WERI-Rb-1 (cell line): ENCODE data around the gene GATAD2A.

ENCODE experiments used
- DNase-seq: peaks from one replicate; pipeline ENCODE4 v3.0.0-alpha.2; 2020
- H3K27ac ChIP-seq: fragments of 250-450 bp; sonication (Bioruptor Pico); 2 replicates; pipeline ENCODE4 v1.5.1; 2020; ENCODE audit warnings: mild to moderate bottlenecking, moderate library complexity
- H3K27me3 ChIP-seq: fragments of 250-450 bp; sonication (Bioruptor Pico); 2 replicates; pipeline ENCODE4 v1.5.1; 2021; ENCODE audit warnings: mild to moderate bottlenecking, low read depth, moderate library complexity; ENCODE audit not compliant: insufficient read depth, severe bottlenecking
- H3K36me3 ChIP-seq: fragments of 250-450 bp; sonication (Bioruptor Pico); 2 replicates; pipeline ENCODE4 v1.5.1; 2020; ENCODE audit warnings: mild to moderate bottlenecking, moderate library complexity
- H3K4me3 ChIP-seq: 2 replicates; pipeline ENCODE4 v1.5.1; 2011; ENCODE audit warnings: low read depth, mild to moderate bottlenecking, control low read depth, low read length
- H3K9me3 ChIP-seq: fragments of 250-450 bp; sonication (Bioruptor Pico); 2 replicates; pipeline ENCODE4 v1.5.1; 2021; ENCODE audit warnings: mild to moderate bottlenecking, moderate library complexity; ENCODE audit not compliant: severe bottlenecking
- CTCF ChIP-seq: IDR thresholded peaks from 2 replicates; pipeline ENCODE4 v1.5.1; 2011; ENCODE audit warnings: low read depth, mild to moderate bottlenecking, control low read depth, inconsistent platforms, low read length

GATAD2A gene

GRCh38 chr19:19545707-19546106 is 140.2 kb downstream of the GATAD2A start:
- TF ChIP-seq CTCF: no peak
- H3K27ac ChIP-seq: no peak overlapping the region
- no peaks in the 10 kb centered on the region for H3K27me3 ChIP-seq
- no peak overlapping the region for H3K4me3 ChIP-seq
- no peaks in the 10 kb centered on the region for H3K9me3 ChIP-seq
- H3K36me3 ChIP-seq: no peaks in the 10 kb centered on the region
- DNase-seq: no peak

- no peak overlapping the region for H3K27ac ChIP-seq
- no peaks in the 10 kb centered on the region for H3K36me3 ChIP-seq
- H3K27me3 ChIP-seq: no peaks in the 10 kb centered on the region
- no peak for DNase-seq
- no peak overlapping the region for H3K4me3 ChIP-seq
- TF ChIP-seq CTCF: no peak
- H3K9me3 ChIP-seq: no peaks in the 10 kb centered on the region
These were observed 141.3 kb downstream of the GATAD2A start for GRCh38 chr19:19546751-19547162.

DNA sequence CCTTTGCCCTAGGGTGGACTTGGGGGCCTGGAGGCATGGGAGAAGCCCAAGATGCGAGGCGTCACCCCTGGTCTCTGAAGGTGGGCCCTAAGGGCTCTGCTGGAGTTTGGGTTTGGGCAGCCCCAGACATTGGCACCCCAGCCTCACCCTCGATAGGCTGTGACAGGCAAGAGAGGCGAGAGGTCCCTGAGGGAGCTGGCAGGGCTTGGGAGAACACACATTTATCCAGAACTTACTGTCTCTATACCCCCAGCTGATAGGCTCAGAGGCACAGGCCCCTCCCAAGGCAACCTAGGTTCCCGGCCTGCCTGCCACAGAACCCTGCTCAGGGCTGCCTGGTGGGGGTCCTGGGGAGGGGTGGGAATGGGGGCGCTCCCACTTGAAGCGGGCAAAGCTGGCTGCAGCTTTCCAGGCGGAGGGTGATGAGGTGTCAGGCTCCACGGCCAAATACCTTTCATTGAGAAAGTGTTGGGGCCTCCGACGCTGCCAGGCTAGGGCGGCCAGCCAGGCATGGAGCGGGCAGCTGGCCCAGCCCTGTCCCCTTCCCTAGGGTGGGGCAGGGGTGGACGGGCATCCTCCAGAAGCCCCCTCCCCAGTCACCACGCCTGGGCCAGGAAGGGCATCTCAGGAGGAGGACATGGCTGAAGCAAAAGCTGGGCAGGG is 142.3 kb downstream of the GATAD2A start:
- no peak for DNase-seq
- Histone ChIP-seq H3K27ac (no peak overlapping the region), H3K27me3 (no peaks in the 10 kb centered on the region), H3K36me3 (no peaks in the 10 kb centered on the region), H3K9me3 (no peaks in the 10 kb centered on the region), H3K4me3 (no peak overlapping the region)
- no peak for TF ChIP-seq CTCF

- TF ChIP-seq CTCF: no peak
- Histone ChIP-seq H3K27me3 (no peaks in the 10 kb centered on the region), H3K36me3 (no peaks in the 10 kb centered on the region), H3K4me3 (no peak overlapping the region), H3K9me3 (no peaks in the 10 kb centered on the region), H3K27ac (no peak overlapping the region)
- no peak for DNase-seq
These were observed 143.7 kb downstream of the GATAD2A start for GRCh38 chr19:19548915-19549759.

DNA sequence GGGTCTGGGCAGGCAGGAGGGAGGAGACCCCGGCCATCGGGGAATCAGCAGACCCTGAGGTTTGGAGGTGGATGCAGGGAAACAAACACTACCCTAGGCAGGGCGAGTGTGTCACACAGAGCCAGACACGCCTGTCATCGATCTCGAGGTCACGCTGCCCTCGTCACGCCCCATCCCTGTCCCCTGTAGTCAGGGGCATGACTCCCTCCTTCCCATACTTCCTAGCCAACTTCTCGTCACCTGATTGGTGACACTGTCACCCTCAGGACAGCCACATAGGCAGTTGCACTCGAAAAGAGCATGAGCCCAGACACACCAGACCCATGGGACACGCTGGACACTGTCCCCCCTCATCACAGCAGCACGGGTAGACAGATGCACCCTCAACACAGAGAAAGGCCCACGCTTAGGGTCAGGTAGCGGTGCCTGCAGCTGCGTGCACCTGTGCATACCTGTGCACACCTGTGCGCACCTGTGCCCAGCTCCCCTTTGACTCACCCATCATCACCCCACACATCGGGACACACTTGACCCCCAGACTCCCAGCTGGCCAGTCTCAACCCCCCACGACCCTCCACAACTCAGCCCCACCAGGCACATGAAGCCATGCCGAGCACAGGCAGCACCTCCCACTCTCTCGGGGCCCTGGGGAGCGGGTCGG is 144.5 kb downstream of the GATAD2A start:
- no peaks in the 10 kb centered on the region for H3K9me3 ChIP-seq
- TF ChIP-seq CTCF: no peak
- H3K27me3 ChIP-seq: no peaks in the 10 kb centered on the region
- no peak overlapping the region for H3K4me3 ChIP-seq
- no peak overlapping the region for H3K27ac ChIP-seq
- DNase-seq: no peak
- no peaks in the 10 kb centered on the region for H3K36me3 ChIP-seq
